ENCODE data around the gene SETD5.

SETD5 gene

GRCh38 chr3:9414826-9415225 lies 17.4 kb downstream of the SETD5 start:
- no peak for DNase-seq

DNA sequence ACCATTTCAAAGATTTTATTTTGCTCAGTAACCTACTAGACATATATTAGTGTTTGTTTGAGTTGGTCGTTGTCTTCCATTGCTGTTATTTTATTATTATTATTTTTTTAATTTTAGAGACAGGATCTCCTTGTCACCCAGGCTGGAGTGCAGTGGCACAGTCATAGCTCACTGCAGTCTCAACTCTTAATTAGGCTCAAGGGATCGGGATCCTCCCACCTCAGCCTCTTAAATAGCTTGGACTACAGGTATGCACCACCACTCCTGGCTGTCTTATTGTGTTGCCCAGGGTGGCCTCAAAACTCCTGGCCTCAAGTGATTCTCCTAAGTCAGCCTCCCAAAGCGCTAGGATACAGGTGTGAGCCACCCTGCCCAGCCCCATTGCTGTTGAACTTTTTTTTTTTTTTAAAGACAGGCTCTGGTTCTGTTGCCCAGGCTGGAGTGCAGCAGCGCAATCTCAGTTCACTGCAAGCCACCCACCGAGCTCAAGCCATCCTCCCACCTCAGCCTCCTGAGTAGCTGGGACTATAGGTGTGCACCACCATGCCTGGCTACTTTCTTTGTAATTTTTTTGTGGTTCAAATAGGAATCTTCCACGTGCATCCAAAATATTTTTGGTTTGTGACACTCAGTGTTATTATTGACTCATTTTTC lies 18.2 kb downstream of the SETD5 start:
- DNase-seq, result no peak

- DNase-seq, result peak; percentile 61
Measured at GRCh38 chr3:9416139-9416780, 18.8 kb downstream of the SETD5 start.

GRCh38 chr3:9420850-9421549 lies 23.6 kb downstream of the SETD5 start:
- peak; percentile 34 for DNase-seq

DNA sequence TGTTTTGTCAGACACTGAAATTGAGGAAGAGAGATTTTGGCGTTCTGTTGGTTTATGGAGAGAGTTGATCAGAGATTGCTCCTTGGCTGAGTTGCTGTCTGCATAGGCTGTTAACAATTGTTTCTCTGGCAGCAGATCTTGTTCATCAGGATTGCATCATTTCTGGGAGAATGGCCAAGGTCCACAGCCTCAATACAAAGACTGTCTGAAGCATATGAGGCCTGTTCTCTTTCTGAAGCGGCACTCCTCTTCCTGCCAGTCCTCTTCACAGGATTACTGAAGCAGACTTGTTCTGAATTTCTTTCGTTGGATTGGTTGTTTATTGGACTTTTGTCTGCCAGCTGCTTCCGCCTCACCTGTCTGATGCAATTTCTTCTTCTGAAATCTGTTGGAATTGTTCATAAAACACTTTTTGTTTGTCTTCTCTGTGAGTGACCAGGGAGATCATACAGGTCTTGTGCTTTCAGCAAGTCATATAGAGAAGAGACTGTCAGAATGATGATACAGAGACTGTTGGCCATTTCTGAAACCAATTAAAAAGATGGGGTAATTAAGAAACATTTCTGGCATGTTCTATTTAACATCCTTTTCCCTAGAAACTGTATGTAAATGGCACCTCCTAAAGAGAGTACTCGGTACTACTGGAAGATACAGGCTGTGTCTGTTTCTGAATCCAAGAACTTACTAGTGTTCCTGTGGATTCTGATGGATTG lies 25.5 kb downstream of the SETD5 start:
- DNase-seq, result peak; percentile 98

DNA sequence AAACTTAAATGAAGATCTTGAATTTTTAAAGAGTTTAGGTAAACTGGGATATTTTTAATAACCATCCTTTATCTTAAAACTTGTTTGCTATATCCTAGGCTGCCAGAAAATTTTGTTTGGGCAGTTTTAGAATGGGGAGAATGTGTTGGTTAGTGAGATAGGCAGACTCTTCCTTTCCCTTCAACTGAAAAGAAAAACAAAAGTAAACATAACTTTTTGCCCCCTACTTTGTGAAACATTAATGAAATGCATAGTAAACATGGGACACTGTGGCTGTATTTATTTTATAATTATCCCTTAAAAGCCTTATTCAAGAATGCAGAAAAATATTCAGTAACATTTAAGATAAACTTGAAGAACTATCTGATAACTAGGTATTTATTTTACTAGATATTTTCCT lies 31.0 kb downstream of the SETD5 start:
- no peak for DNase-seq

- DNase-seq, result no peak
Measured at GRCh38 chr3:9430733-9431132, 33.3 kb downstream of the SETD5 start.

DNA sequence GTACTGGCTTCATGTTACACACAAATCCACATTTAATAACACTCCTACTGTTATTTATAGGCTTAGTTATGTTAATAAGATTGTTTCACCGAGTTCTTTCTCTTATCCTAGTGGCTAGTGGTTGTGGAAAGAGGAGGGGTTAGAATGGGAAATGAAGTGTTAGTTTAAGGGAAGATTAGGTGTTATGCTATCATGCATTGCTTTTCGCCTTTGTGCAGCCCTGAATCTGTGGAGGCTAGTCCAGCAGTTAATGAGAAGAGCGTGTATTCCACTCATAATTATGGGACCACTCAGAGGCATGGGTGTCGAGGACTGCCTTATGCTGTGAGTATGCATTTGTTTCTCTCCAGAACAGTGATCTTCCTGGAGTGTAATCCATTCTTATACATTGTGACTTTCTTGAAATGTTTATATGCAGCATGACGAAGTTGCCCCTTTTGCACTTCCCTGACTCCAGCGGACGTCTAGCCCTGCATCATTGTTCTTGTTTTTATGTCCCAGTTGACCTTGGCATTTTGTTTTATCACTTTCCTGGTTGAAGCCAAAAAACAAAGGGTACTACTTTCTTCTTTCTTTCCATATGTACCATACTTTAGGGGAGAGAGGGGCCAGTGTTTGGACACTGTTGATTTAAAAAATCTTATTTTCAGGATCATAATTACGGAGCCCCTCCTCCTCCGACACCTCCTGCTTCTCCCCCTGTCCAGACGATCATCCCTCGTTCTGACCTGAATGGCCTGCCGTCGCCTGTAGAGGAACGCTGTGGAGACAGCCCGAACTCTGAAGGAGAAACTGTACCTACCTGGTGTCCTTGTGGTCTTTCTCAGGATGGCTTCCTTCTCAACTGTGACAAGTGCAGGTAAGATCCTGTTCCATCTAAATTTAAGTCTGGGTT lies 36.5 kb downstream of the SETD5 start:
- no peak for DNase-seq

GRCh38 chr3:9435316-9435715 lies 37.9 kb downstream of the SETD5 start:
- no peak for DNase-seq

DNA sequence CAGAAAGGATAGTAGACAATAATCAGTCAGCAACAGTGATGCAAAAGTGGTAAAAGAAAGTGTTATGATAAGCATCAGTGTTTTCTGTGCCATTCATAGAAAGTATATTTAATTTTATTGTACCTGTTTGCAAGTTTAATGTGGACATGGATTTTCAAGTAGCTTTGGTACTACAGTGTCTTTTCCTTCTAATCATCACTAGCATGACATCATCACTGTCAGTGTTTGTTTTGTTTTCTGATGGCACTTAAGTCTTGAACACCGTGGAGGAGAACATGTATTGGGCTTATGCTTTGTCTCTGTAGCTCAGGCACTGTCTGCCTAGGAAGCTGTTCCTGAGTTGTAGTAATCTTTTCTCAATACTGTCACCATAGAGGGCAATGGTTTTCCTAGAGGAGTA lies 41.9 kb downstream of the SETD5 start:
- no peak for DNase-seq

DNA sequence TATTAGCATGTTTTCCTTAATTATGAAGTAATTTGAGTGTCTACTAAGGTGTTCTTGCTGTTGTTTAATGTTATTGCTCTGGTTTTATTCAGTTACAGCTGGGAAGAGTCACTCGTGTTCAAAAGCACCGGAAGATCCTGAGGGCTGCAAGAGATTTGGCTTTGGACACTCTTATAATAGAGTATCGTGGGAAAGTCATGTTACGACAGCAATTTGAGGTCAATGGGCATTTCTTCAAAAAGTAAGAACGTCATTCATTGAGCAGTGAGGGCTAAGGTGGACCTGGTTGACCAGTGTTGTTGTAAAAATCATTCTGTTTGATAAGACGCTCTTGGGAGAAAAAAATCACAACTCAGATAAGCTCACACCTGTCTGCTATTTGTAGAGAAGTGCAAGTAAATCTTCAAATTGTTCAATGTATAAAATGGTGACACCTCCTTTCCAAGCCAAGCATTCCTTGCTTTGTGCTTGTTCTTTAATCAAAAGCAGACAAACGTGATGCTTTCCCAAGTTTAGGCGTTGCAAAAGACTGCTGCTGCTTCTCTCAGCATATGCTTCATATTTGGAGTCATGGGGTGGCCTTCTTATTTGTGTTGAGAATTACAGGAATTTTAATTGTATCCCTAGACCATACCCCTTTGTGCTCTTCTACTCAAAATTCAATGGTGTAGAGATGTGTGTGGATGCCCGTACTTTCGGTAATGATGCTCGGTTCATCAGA lies 44.2 kb downstream of the SETD5 start:
- peak; percentile 42 for DNase-seq

- DNase-seq, result no peak
Measured at GRCh38 chr3:9448071-9448470, 50.7 kb downstream of the SETD5 start.

DNA sequence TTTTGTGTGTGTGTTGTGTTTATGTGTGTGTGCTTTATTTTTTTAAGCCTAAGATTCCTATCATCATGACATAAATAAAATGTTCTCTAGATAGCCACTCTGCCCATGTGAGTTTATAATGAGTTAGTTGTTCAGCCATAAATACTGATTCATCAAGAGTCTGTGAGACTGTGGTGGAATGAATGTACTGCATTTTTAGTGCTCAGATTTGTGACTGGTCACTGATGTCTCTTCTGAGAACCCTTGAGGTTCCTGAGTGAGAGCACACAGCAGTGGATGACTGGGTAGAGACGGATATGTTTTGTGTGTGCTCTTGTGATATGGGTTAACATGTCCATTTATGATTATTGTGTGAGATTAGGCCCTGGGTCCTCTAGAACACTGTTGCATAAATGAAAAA lies 51.2 kb downstream of the SETD5 start:
- no peak for DNase-seq

GRCh38 chr3:9450126-9450525 lies 52.7 kb downstream of the SETD5 start:
- DNase-seq, result no peak

DNA sequence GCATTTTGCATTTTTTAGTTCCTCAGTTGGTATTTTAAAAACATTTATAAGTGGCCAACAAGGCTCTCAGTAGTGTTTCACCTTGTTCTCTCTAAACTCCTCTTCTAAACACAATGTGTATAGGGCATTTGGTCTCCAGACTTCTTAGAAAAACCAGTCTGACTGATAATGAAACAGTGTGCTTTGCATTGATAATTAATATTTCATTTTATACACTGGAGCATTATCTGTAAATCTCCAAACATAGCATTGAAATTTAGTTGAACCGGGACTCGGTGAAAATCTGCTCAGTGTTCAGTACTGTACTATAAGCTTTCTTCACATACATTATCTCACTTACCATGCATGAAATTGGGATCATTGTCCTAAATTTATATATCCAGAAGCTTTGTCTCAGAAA lies 53.6 kb downstream of the SETD5 start:
- DNase-seq, result no peak

GRCh38 chr3:9452417-9452816 lies 55.0 kb downstream of the SETD5 start:
- no peak for DNase-seq

- no peak for DNase-seq
Measured at GRCh38 chr3:9455596-9456131, 58.2 kb downstream of the SETD5 start.

GRCh38 chr3:9467451-9467850 lies 70.0 kb downstream of the SETD5 start:
- DNase-seq, result no peak

DNA sequence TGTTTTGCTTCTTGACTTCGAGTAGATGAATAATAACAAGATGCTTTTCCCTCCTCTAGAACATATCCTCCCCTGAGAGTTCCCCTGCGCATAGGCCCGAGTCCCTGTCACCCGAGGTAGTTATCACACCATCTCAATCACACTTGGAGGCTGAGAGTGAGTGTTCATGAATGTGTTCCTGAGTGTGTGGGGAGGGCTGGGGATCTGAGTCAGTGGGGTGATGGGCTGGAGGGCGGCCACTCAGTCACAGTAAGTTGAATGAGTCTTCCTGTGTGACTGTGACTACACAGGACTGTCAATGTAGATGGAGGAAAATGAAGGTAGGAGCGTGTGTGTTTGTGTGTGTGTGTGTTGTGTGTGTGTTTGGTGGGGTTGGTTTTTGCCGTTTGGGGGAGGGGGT lies 71.0 kb downstream of the SETD5 start:
- no peak for DNase-seq

- no peak for DNase-seq
Measured at GRCh38 chr3:9469986-9470385, 72.6 kb downstream of the SETD5 start.

DNA sequence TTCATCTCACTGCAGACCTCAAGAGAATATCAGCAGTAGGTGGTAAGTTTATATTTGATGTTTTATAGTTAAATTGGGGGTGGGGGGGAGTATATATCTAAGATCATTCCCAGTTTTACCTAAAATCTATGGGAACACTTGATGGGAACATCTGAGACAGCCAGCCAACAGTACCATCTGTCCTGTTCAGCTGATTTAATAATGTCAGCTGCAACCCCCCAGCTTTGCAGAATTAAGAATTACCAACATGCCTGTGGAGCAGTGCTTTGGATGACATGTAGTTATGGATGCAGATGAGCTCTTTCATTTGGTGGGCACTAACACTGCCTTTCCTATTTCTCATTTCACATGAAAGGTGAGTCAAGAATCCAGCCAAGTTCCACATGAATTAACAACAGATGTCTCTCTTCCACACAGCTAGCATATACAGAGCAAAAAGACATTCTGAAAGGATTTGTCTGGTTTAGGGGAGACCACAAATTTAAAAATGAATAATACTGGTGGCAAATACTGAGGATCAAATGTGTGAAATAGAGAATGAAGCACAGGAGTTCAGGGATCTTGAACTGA lies 76.2 kb downstream of the SETD5 start:
- DNase-seq, result peak; percentile 9
